ENCODE measurements around the gene SUPT3H.

GRCh38 chr6:44898296-44898930, 479.3 kb downstream of the SUPT3H start:
- no peak for TF ChIP-seq CTCF (IDR thresholded peaks at IDR 0.05)
- TF ChIP-seq POLR2A (IDR thresholded peaks at IDR 0.05) = no peak

All from lower leg skin (tissue), 3 donors.